K562 (cell line): ENCODE data around the gene RESP18.

Experiments
- ATF1 ChIP-seq, 2 experiments: fragments of 450-650 bp in 1 of 2; IDR thresholded peaks; 2 replicates each; pipeline ENCODE4 v1.6.1; 2016; ENCODE audit warnings: missing compliant biosample characterization in 1 of 2, missing genetic modification characterization in 1 of 2
- CBX8 ChIP-seq: fragments of 200-600 bp; sonication (generic); IDR thresholded peaks from 2 replicates; pipeline ENCODE4 v1.6.1; 2012; ENCODE audit warnings: borderline replicate concordance, mixed run types, low read depth, mild to moderate bottlenecking, moderate library complexity, mixed read lengths, low read length, control low read depth, inconsistent platforms; ENCODE audit not compliant: poor library complexity, severe bottlenecking; ENCODE audit errors: extremely low read depth
- CEBPB ChIP-seq: fragments of 450-650 bp; IDR thresholded peaks from 2 replicates; pipeline ENCODE4 v1.6.1; 2016; ENCODE audit warnings: missing genetic modification characterization, missing compliant biosample characterization
- CTCF ChIP-seq, 3 experiments: IDR thresholded peaks in 2 of 3; conservative IDR thresholded peaks in 1 of 3; 2 replicates each; pipeline ENCODE4 v1.5.1; 2011 to 2012; ENCODE audit warnings: low read length in 3 of 3, mild to moderate bottlenecking in 3 of 3, control low read depth in 2 of 3, improper control_type of control experiment in 1 of 3, inconsistent platforms in 1 of 3, low read depth in 1 of 3, mixed read lengths in 1 of 3, moderate library complexity in 1 of 3; ENCODE audit not compliant: insufficient read depth in 2 of 3
- EGR1 ChIP-seq: fragments of 450-650 bp; conservative IDR thresholded peaks from 2 replicates; pipeline ENCODE4 v1.6.1; 2017; ENCODE audit warnings: mild to moderate bottlenecking
- HCFC1 ChIP-seq: IDR thresholded peaks from 2 replicates; pipeline ENCODE4 v1.6.1; 2012; ENCODE audit warnings: low read depth, low read length, improper control_type of control experiment
- HNRNPL ChIP-seq: fragments of 200-400 bp; formaldehyde crosslinking; IDR thresholded peaks from 2 replicates; pipeline ENCODE4 v1.6.1; 2017; ENCODE audit warnings: low read depth, mild to moderate bottlenecking, low read length
- NRF1 ChIP-seq, 2 experiments: fragments of 450-650 bp; IDR thresholded peaks in 1 of 2; conservative IDR thresholded peaks in 1 of 2; 2 replicates each; pipeline ENCODE4 v1.6.1; 2014; ENCODE audit warnings: mild to moderate bottlenecking in 2 of 2
- TBP ChIP-seq: optimal IDR thresholded peaks from 2 replicates; pipeline ENCODE3; 2011; ENCODE audit warnings: low read depth, low read length, improper control_type of control experiment
- TCF7L2 ChIP-seq: fragments of 150-350 bp; IDR thresholded peaks from 2 replicates; pipeline ENCODE4 v1.6.1; 2016; ENCODE audit warnings: low read depth, mild to moderate bottlenecking, low read length, moderate library complexity
- XRCC5 ChIP-seq: fragments of 200-400 bp; formaldehyde crosslinking; IDR thresholded peaks from 2 replicates; pipeline ENCODE4 v1.6.1; 2017; ENCODE audit warnings: low read depth, mild to moderate bottlenecking, low read length
- TF ChIP-seq, protein P1 (sequence below): conservative IDR thresholded peaks from 2 replicates; pipeline ENCODE4 v1.6.1; 2011; ENCODE audit warnings: low read depth, mild to moderate bottlenecking, low read length; ENCODE audit not compliant: control insufficient read depth
- TF ChIP-seq, protein P2 (sequence below): fragments of 150-350 bp; IDR thresholded peaks from 2 replicates; pipeline ENCODE4 v1.6.1; 2014; ENCODE audit warnings: low read depth, mild to moderate bottlenecking, low read length, borderline replicate concordance
- TF ChIP-seq, protein P3 (sequence below): sonication (generic); formaldehyde crosslinking; IDR thresholded peaks from 2 replicates; pipeline ENCODE4 v1.8.0; 2022; ENCODE audit warnings: mild to moderate bottlenecking, missing genetic modification reagents

GRCh38 chr2:219332542-219332941 is at the start of gene RESP18:
- TF ChIP-seq TCF7L2 (no peak), ATF1 (CRISPR knock-in tag; IDR thresholded peaks at IDR 0.05) (no peak), ATF1 (tag; IDR thresholded peaks at IDR 0.05) (no peak), HNRNPL (no peak), NRF1 (conservative IDR thresholded peaks at IDR 0.05 in 1 of 2, IDR thresholded peaks at IDR 0.05 in 1 of 2) (no peak), EGR1 (no peak), TBP (no peak), CTCF (IDR thresholded peaks at IDR 0.05 in 2 of 3, conservative IDR thresholded peaks at IDR 0.05 in 1 of 3; ENCODE audit: insufficient read depth in 2 of 3, low read depth in 1 of 3, low read length in 3 of 3) (no peak), HCFC1 (no peak), XRCC5 (no peak), CBX8 (no peak), CEBPB (tag) (no peak)
- TF ChIP-seq, protein P1, sequence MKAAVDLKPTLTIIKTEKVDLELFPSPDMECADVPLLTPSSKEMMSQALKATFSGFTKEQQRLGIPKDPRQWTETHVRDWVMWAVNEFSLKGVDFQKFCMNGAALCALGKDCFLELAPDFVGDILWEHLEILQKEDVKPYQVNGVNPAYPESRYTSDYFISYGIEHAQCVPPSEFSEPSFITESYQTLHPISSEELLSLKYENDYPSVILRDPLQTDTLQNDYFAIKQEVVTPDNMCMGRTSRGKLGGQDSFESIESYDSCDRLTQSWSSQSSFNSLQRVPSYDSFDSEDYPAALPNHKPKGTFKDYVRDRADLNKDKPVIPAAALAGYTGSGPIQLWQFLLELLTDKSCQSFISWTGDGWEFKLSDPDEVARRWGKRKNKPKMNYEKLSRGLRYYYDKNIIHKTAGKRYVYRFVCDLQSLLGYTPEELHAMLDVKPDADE: no peak
- TF ChIP-seq, protein P2, sequence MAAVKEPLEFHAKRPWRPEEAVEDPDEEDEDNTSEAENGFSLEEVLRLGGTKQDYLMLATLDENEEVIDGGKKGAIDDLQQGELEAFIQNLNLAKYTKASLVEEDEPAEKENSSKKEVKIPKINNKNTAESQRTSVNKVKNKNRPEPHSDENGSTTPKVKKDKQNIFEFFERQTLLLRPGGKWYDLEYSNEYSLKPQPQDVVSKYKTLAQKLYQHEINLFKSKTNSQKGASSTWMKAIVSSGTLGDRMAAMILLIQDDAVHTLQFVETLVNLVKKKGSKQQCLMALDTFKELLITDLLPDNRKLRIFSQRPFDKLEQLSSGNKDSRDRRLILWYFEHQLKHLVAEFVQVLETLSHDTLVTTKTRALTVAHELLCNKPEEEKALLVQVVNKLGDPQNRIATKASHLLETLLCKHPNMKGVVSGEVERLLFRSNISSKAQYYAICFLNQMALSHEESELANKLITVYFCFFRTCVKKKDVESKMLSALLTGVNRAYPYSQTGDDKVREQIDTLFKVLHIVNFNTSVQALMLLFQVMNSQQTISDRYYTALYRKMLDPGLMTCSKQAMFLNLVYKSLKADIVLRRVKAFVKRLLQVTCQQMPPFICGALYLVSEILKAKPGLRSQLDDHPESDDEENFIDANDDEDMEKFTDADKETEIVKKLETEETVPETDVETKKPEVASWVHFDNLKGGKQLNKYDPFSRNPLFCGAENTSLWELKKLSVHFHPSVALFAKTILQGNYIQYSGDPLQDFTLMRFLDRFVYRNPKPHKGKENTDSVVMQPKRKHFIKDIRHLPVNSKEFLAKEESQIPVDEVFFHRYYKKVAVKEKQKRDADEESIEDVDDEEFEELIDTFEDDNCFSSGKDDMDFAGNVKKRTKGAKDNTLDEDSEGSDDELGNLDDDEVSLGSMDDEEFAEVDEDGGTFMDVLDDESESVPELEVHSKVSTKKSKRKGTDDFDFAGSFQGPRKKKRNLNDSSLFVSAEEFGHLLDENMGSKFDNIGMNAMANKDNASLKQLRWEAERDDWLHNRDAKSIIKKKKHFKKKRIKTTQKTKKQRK: no peak
- TF ChIP-seq, protein P3, sequence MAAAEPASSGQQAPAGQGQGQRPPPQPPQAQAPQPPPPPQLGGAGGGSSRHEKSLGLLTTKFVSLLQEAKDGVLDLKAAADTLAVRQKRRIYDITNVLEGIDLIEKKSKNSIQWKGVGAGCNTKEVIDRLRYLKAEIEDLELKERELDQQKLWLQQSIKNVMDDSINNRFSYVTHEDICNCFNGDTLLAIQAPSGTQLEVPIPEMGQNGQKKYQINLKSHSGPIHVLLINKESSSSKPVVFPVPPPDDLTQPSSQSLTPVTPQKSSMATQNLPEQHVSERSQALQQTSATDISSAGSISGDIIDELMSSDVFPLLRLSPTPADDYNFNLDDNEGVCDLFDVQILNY (CRISPR knock-in tag): no peak
